ENCODE measurements around the gene SLC6A9.

- TF ChIP-seq POLR2A (IDR thresholded peaks at IDR 0.05) (no peak), CTCF (IDR thresholded peaks at IDR 0.05) (no peak)
Measured at GRCh38 chr1:43947874-43948437, 83.3 kb downstream of the SLC6A9 start.

Data from prostate gland (tissue), 2 donors.